HuH-7.5 (cell line): ENCODE results near the gene MARK3.

Source experiments
- DNase-seq: peaks from one replicate; pipeline ENCODE4 v3.0.0; 2011; ENCODE audit warnings: low spot score

MARK3 gene

GRCh38 chr14:103526914-103527248, 141.7 kb downstream of the MARK3 start:
- no peak for DNase-seq

- DNase-seq, result no peak
Measured at GRCh38 chr14:103527408-103528145, 142.4 kb downstream of the MARK3 start.

DNA sequence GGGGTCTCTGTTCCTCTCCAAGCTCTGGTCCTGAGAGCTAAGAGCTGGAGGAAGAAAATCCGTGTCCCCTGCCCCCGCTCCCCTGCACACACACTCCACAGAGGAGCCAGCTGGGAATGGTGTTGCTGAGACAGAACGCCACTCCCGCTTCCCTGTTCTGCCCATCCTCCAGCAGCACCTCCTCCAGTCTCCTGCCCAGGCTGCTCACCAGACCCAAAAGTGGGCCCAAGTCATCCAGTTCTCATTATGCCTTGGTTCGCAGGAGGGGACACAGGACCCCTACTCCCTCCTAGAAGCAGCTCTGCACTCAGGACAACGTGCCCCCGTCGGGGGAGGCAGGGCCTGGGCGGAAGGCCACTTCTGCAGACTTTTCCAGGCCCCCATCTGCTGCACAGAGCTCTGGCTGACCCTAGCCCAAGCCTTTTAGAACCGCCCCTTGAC, 143.0 kb downstream of the MARK3 start:
- peak; percentile 63 for DNase-seq

DNA sequence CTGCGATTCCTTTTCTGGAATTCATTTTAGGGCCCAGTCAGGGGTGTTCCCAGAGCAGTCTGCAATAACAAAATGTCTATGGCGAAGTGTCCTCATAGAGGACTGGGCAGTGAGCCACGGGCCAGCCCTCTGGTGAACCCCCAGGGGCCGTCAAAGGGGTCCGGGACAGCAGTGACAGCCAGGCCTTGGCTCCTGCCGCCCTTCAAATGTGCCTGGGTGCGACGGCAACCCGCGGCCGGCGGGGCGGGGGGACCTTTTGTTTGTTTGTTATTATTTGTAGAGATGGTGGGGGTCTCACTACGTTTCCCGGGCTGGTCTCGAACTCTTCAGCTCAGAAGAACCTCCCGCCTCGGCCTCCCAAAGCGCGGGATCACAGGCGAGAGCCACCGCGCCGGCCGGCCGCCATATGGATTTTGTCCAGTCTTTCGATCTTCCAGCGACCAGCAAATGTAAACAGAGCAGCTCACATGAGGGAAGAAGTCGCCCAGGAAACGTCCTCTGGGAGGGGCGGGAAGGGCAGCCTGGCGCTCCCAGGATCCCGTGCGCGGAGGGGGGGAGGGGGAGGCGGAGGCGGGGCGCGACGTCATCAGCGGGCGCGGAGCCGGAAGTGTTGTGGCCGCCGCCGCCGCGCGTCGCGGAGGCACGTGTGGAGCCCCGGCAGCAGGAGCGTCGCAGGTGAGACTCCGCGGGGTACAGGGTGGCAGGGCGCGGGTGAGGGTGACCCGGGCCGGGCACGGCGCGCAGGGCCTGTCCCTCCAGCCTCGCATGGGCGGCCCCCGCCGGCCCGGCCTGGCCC, 143.6 kb downstream of the MARK3 start, which contains the start of gene TRMT61A:
TSS of gene TRMT61A (plus strand) at position 610 of the 796 bp plus-strand sequence. CDS start 783 bp downstream, outside the sequence.
- DNase-seq, result peak; percentile 98

- DNase-seq, result no peak
Measured at GRCh38 chr14:103529383-103530365, 144.5 kb downstream of the MARK3 start.

- DNase-seq, result no peak
Measured at GRCh38 chr14:103530390-103530789, 145.2 kb downstream of the MARK3 start.

DNA sequence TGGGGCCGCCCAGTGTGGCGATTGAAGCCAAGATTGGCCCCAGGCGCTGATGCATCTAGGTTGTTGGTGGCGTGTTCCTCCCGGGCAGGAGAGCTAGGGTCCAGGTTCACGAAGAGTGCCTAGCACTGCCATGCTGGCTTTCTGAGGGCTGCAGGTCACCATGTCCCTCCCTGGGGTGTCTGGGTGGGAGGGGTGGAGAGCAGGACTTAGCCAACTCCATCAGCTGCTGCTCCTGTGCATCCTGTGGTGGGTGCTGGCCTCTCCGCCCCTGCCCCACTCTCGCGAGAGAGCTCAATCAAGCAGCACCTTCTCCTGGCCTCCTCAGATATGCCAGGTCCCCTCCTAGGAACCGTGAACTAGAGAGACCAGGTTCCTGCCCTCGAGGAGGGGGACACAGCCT, 145.6 kb downstream of the MARK3 start:
- DNase-seq, result no peak

GRCh38 chr14:103531421-103532215, 146.4 kb downstream of the MARK3 start:
- DNase-seq, result no peak

DNA sequence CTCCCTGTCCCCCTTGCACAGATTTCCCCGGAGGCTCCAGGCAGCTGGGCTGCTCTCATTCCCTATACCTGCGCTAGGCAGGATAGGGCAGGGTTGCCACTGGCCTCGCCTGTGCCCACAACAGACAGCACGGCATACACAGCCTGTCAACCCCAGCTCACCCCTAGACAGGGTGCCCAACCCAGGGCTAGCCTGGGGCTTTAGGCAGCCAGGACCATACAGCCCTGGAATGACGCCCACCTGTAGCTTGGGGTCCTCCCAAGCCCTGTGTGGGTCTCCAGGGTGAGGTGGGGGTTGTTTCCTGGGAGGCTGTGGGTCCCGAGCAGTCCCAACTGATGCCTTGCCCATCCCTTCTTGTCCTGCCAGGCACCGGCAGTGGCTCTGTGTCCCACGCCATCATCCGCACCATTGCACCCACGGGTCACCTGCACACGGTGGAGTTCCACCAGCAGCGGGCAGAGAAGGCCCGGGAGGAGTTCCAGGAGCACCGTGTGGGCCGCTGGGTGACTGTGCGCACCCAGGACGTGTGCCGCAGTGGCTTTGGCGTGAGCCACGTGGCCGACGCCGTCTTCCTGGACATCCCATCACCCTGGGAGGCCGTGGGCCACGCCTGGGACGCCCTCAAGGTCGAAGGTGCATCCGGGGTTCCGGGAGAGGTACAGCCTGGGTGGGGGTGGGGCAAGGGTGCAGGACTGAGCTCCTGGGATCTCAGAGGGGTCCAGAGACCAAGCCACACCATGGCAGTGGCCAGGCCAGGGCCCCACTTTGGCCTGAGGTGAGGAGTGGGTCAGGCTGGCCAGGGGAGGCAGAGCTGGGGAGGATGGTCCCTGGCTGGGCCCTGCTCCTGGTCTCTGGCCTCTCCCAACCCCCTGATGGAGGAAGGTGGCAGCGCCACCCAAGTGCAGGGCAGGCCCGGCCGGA, 147.3 kb downstream of the MARK3 start:
- no peak for DNase-seq

- no peak for DNase-seq
Measured at GRCh38 chr14:103533137-103533998, 148.2 kb downstream of the MARK3 start.

GRCh38 chr14:103533999-103534575, 148.9 kb downstream of the MARK3 start:
- no peak for DNase-seq

DNA sequence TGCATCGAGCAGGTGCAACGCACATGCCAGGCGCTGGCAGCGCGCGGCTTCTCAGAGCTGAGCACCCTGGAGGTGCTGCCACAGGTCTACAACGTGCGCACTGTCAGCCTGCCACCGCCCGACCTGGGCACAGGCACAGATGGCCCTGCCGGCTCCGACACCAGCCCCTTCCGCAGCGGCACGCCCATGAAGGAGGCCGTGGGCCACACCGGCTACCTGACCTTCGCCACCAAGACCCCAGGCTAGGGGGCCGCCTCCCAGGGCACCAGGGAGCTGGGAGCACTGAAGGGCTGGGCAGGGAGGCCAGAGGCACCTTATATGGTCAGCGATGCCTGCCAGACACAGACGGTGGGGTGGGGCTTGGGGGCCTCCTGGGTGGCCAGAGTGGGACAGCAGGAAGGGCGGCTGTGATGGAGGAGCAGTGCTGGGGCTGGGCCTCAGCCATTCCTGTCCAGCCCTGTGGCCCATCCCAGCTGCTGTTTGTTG, 149.4 kb downstream of the MARK3 start:
- DNase-seq, result no peak

DNA sequence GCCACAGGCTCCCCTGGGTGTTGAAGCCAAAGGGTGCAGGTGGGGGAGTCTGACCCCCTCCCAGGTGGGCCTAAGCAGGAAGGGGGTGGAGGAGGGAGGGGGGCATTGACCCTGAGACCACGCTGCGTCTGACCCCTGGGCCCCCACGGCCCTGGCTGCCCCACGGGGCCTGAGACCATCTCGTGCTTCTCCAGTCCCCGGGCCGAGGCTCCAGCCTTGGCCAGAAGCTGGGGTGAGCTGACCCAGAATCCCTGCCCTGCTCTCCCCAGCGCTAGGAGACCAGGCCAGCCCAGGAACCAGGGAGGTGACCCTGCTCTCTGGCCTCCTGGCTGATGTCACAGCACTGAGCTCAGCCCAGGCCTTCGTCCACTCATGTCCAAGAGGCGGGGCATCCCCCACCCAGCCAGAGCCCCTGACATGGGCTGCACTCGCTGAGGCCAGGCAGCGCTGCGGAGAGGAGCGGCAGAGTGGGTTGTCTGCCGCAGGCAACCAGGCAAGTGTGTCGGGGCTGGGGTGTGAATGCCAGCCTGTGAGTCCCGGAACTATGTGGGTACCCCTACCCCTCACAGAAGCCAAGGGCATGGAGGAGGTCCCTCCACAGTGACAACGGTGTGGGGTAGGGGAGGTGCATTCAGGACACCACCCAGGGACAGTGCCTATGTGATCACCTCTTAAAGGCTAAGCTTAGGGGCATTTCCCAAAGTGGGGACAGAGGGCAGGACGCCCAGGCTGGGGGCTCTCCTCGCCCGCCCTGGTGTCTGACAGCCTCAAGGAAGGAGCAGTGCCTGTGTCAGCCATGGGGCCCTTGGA, 150.1 kb downstream of the MARK3 start:
- no peak for DNase-seq

DNA sequence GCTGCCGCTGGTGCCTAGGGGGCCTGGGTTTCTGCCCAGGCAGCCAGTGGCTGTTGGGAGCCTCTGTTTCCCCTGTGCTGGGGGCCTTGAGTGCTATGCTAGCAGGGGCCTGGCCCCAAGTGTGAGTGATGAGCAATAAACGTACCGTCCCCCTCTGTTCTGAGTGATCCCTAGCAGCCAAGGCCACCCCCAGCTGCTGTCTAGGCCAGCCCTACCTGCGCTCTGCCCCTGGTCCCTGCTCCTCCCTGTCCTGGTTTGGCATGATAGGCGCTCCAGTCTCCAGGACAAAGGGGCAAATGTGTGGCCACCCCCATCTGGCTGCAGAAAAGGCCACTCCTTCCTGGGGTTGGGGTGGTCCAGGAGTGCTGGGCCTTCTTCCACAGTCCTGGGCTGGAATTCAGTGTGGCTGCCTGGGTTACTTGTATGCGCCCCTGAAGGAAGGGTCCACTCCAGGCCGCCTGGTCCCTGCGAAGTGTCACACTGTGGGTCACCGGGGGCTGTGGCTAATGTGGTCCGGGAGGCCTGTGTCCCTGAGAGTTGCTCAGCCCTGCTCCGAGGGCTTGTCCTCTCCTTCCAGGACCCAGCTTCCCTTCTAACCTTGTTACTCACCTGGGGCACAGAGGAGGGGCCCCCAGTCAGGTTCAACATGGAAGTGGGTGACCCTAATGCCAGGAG, 150.8 kb downstream of the MARK3 start:
- DNase-seq, result no peak

DNA sequence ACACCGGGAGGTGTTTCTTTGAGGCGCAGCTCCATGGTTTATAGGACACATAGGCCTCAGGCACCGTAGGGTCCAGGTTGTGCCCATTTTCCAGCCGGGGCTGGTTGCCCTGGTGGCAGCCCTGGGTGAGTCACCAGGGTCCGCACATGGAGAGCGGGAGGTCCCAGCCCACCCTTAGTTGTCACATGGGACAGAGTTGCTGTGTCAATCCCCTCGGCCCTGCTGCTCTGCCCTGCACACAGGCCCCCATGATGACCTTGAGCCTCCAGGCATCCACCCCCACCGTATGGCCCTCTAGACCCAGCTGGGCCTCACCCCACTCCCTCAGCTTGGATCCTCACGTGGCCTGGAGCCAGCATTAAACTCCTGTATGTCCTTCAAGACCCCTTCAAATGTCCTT, 151.5 kb downstream of the MARK3 start:
- no peak for DNase-seq

GRCh38 chr14:103537175-103537990, 152.2 kb downstream of the MARK3 start:
- no peak for DNase-seq
